ENCODE data around the gene FUT8.
A peak's percentile ranks its signal among the peaks of the same experiment; 100 is the strongest.

Gene FUT8

DNA sequence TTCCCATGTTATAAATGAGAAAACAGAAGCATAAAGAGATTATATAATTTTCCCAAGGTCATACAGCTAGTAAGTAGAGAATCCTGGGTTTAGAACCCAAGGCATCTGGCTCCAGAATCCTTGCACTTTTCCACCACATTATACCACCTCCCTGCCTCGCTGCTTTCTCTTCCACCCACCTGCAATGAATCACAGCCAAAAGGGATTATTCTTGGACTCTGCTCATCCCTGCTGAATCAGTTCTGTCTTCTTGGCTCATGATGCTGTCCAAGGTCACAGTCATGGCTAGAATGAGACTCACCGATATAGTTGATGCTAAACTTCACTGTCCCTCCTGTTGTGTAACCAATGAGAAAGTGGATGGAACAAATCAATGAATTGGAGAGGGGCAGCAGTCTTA lies 356.6 kb downstream of the FUT8 start:
- TF ChIP-seq, protein P1, sequence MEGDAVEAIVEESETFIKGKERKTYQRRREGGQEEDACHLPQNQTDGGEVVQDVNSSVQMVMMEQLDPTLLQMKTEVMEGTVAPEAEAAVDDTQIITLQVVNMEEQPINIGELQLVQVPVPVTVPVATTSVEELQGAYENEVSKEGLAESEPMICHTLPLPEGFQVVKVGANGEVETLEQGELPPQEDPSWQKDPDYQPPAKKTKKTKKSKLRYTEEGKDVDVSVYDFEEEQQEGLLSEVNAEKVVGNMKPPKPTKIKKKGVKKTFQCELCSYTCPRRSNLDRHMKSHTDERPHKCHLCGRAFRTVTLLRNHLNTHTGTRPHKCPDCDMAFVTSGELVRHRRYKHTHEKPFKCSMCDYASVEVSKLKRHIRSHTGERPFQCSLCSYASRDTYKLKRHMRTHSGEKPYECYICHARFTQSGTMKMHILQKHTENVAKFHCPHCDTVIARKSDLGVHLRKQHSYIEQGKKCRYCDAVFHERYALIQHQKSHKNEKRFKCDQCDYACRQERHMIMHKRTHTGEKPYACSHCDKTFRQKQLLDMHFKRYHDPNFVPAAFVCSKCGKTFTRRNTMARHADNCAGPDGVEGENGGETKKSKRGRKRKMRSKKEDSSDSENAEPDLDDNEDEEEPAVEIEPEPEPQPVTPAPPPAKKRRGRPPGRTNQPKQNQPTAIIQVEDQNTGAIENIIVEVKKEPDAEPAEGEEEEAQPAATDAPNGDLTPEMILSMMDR (IDR thresholded peaks at IDR 0.05; ENCODE audit: low read depth, low read length), result no peak
- H3K4me3 ChIP-seq (replicated peaks in 1 of 2; ENCODE audit: low read depth in 2 of 2, low read length in 2 of 2), result no peak overlapping the region
- DNase-seq (ENCODE audit: low read depth in 2 of 2), result peak in 1 of 2 donors; percentile 4

GRCh38 chr14:65770681-65771080 lies 358.2 kb downstream of the FUT8 start:
- TF ChIP-seq, protein P1 (IDR thresholded peaks at IDR 0.05; ENCODE audit: low read depth, low read length), result no peak
- H3K4me3 ChIP-seq (replicated peaks in 1 of 2; ENCODE audit: low read depth in 2 of 2, low read length in 2 of 2), result no peak overlapping the region
- no peak for DNase-seq (ENCODE audit: low read depth in 2 of 2)

- TF ChIP-seq, protein P1 (IDR thresholded peaks at IDR 0.05; ENCODE audit: low read depth, low read length), result no peak
- no peak for DNase-seq (ENCODE audit: low read depth in 2 of 2)
- H3K4me3 ChIP-seq (replicated peaks in 1 of 2; ENCODE audit: low read depth in 2 of 2, low read length in 2 of 2), result no peak overlapping the region
Observed at GRCh38 chr14:65771271-65771670, 358.7 kb downstream of the FUT8 start.

GRCh38 chr14:65772466-65772865 lies 359.9 kb downstream of the FUT8 start:
- no peak overlapping the region for H3K4me3 ChIP-seq (replicated peaks in 1 of 2; ENCODE audit: low read depth in 2 of 2, low read length in 2 of 2)
- no peak for DNase-seq (ENCODE audit: low read depth in 2 of 2)
- TF ChIP-seq, protein P1 (IDR thresholded peaks at IDR 0.05; ENCODE audit: low read depth, low read length), result no peak

DNA sequence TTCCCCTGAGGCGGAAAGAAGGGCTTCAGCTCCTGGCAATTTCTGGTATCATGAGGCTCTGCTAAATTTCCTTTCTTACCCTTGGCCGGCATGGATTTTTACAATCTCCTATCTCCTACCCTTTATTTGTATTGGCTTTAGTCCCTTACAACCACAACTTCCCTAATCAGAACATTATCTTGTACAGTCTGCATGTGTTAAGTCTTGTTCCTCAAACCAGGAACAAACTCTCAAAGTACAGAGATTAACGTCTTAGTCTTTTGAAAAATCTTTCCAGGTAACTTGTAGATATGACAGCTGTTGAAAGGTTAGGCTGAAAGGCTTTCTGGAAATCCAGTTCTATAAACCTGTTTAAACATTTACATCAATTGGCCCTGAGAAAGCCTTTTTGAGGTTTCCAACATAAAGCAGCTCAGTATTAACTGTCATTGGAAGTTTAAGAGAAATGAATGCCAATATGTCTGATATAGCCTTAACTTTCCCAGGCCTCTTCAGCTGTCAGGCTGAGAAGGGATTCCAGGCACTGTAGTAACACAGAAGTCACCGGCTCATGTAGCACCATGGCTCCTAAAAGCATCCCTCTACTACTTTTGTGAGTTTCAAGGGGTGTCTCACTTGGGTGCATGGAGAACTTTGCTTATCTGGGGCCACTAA lies 360.5 kb downstream of the FUT8 start:
- H3K4me3 ChIP-seq (replicated peaks in 1 of 2; ENCODE audit: low read depth in 2 of 2, low read length in 2 of 2), result no peak overlapping the region
- DNase-seq (ENCODE audit: low read depth in 2 of 2), result peak in 1 of 2 donors; percentile 16
- TF ChIP-seq, protein P1 (IDR thresholded peaks at IDR 0.05; ENCODE audit: low read depth, low read length), result no peak

DNA sequence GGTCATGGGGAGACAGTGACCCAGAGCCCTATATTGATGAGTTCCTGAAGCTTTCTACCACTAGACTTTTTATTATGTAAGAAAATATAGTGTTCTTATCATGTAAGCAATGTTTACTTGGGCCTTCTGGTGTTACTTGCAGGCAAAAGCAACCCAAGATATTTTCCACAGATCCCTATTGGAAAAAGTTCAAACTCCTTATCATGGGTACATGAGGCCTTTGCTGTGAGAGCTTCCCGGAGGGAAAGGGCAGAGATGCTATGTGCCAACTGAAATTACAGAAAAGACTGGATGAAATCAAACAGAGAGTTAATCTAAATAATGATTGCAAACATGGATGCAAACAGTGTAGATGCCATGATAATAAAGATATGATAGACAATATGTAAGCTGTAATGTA lies 361.5 kb downstream of the FUT8 start:
- no peak overlapping the region for H3K4me3 ChIP-seq (replicated peaks in 1 of 2; ENCODE audit: low read depth in 2 of 2, low read length in 2 of 2)
- TF ChIP-seq, protein P1 (IDR thresholded peaks at IDR 0.05; ENCODE audit: low read depth, low read length), result no peak
- peak in 1 of 2 donors; percentile 24 for DNase-seq (ENCODE audit: low read depth in 2 of 2)

Measured in cardiac fibroblast (primary cell).